Loucy (cell line): ENCODE measurements around the gene AFF1.

Source experiments
- EZH2phosphoT487 ChIP-seq: fragments of 200-600 bp; IDR thresholded peaks from 2 replicates; pipeline ENCODE4 v1.6.1; 2018; ENCODE audit warnings: antibody characterized with exemption, mild to moderate bottlenecking, moderate library complexity, borderline replicate concordance
- TF ChIP-seq, protein P1 (sequence below): fragments of 200-600 bp; sonication (generic); conservative IDR thresholded peaks from 2 replicates; pipeline ENCODE4 v1.5.1; 2014; ENCODE audit warnings: mild to moderate bottlenecking, antibody characterized with exemption, low read length

DNA sequence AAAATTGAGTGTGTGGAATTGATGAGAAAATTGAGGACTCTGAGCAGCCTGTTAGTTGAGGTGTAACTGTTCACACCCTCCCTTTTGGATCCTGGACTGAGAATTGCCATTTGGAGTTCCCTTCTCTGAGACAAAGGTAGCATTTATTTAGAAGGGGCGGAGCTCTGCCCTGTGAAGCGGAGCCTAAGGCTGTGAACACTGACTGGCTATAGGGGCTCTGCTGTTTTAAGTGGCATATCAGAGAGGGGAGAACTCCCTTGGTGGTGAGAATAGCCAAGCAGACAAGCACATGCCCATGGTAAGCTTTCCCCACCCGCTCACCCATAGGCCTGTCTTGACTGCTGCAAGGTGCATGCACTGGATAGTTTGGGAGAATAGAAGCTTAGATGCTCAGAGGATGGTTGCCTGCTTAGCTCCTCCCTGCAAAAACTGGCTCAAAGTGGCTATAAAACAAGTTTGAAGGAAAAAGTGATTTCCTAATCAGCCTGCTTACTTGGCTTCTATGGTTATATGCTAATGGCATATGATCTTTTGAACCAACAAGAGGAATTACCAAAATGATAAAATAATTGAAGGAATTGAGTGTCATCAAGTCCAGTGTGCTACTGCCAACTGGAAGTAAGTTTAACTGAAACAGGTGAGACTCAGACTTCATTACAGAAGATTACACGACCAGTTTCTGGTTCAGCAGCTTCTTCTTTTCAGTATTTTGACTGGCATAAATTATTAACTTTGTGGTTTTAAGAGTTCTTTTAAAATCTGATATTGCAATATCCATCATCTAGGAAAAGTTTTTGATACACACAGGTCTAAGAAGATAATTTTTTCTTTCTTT, 108.4 kb downstream of the AFF1 start:
- TF ChIP-seq, protein P1, sequence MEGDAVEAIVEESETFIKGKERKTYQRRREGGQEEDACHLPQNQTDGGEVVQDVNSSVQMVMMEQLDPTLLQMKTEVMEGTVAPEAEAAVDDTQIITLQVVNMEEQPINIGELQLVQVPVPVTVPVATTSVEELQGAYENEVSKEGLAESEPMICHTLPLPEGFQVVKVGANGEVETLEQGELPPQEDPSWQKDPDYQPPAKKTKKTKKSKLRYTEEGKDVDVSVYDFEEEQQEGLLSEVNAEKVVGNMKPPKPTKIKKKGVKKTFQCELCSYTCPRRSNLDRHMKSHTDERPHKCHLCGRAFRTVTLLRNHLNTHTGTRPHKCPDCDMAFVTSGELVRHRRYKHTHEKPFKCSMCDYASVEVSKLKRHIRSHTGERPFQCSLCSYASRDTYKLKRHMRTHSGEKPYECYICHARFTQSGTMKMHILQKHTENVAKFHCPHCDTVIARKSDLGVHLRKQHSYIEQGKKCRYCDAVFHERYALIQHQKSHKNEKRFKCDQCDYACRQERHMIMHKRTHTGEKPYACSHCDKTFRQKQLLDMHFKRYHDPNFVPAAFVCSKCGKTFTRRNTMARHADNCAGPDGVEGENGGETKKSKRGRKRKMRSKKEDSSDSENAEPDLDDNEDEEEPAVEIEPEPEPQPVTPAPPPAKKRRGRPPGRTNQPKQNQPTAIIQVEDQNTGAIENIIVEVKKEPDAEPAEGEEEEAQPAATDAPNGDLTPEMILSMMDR = no peak
- no peak for TF ChIP-seq EZH2phosphoT487
